C4-2B (cell line): ENCODE data around the gene USP48.

ENCODE experiments used
- CTCF ChIP-seq: fragments of 450-650 bp; conservative IDR thresholded peaks from 2 replicates; pipeline ENCODE4 v1.5.1; 2017; ENCODE audit warnings: mild to moderate bottlenecking
- ZFX ChIP-seq: fragments of 450-650 bp; IDR thresholded peaks from 2 replicates; pipeline ENCODE4 v1.6.1; 2017

- TF ChIP-seq CTCF (no peak), ZFX (no peak)
Observed at GRCh38 chr1:21755067-21755466, 27.9 kb downstream of the USP48 start.
